Uterus (tissue), 4 donors: ENCODE data around the gene SESTD1. TPM values are rescaled to one million over a fixed set of nuclear protein-coding genes. Genes with fewer than 3 reads are reported as not detected.

ENCODE experiments used
- DNase-seq, 2 donors: peaks; one replicate each; pipeline ENCODE4 v3.0.0-alpha.2; 2019 to 2020
- H3K27ac ChIP-seq, 2 donors: fragments of 200-600 bp; sonication (generic); 1 replicate in 1 of 2; 2 replicates in 1 of 2; pipeline ENCODE4 v1.5.1; 2016 to 2018
- H3K27me3 ChIP-seq, 2 donors: fragments of 200-600 bp; sonication (generic); one replicate each; pipeline ENCODE4 v1.5.1; 2018 to 2019; ENCODE audit warnings: control low read depth in 1 of 2
- H3K36me3 ChIP-seq, 2 donors: fragments of 200-600 bp; sonication (generic); one replicate each; pipeline ENCODE4 v1.5.1; 2019; ENCODE audit warnings: control low read depth in 1 of 2
- H3K4me1 ChIP-seq, 2 donors: fragments of 200-600 bp; sonication (generic); one replicate each; pipeline ENCODE4 v1.5.1; 2018 to 2019; ENCODE audit warnings: control low read depth in 1 of 2
- H3K4me3 ChIP-seq, 2 donors: fragments of 200-600 bp; sonication (generic); 1 replicate in 1 of 2; 2 replicates in 1 of 2; pipeline ENCODE4 v1.5.1; 2018 to 2019; ENCODE audit warnings: mild to moderate bottlenecking in 1 of 2
- H3K9me3 ChIP-seq, 2 donors: fragments of 200-600 bp; sonication (generic); one replicate each; pipeline ENCODE4 v1.5.1; 2019; ENCODE audit warnings: control low read depth in 1 of 2
- CTCF ChIP-seq, 4 experiments: fragments of 200-600 bp in 2 of 4; fragments of 450-650 bp in 2 of 4; sonication (generic) in 2 of 4; IDR thresholded peaks; one replicate each; pipeline ENCODE4 v1.5.1; 2016 to 2019; ENCODE audit warnings: antibody characterized with exemption in 4 of 4, mild to moderate bottlenecking in 2 of 4, moderate library complexity in 1 of 4
- POLR2A ChIP-seq, 2 donors: fragments of 450-650 bp; IDR thresholded peaks; one replicate each; pipeline ENCODE4 v1.6.1; 2016; ENCODE audit warnings: antibody characterized with exemption in 2 of 2, mild to moderate bottlenecking in 1 of 2, moderate library complexity in 1 of 2
- intact Hi-C: fragments of 100-400 bp; cut with DNase I; formaldehyde crosslinking; loops from one replicate; pipeline ENCODE4 v1.15.1; 2023; ENCODE audit warnings: low total_unique reads
- total RNA-seq, 4 donors: library from RNA; depleted of rRNA in 3 of 4; stranded (reverse); fragments of >200 nt in 3 of 4; gene quantifications; one replicate each; pipeline versions ENCODE4 v1.1.0 to v1.2.4, GENCODE V29; 2014 to 2023
- donor health status: DM: yes; HTN: yes; CAD: no.

Gene SESTD1
- total RNA-seq, 4 donors from 2014 or later, result 5.6 to 64.7 (median 32.8) TPM

DNA sequence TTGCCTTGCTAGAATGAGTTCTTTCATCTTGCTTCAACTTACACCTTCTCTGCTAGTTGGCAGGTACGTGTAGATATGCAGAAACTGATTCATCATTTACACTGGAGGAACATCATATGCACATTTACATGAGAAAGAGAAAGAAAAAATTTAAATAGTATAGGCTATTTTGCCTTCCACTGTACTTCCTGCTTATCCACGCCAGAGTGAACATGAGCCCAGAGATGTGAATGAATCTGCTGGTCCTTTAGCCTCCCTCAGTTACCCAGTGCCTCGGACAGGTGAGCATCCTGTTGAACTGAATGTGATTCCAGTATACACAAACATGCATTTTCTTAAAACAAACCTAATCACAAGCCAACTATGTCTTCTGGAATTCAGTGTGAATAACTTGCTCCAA is 83.6 kb downstream of the SESTD1 start:
- DNase-seq, result no peak
- Histone ChIP-seq H3K27ac (no peak overlapping the region), H3K9me3 (no peaks in the 10 kb centered on the region), H3K4me1 (no peaks in the 10 kb centered on the region), H3K27me3 (no peaks in the 10 kb centered on the region), H3K36me3 (no peaks in the 10 kb centered on the region), H3K4me3 (no peak overlapping the region)
- TF ChIP-seq POLR2A (IDR thresholded peaks at IDR 0.05) (no peak), CTCF (IDR thresholded peaks at IDR 0.05) (no peak)
- intact Hi-C loops, result no loop called here

GRCh38 chr2:179180242-179180641 is 84.4 kb downstream of the SESTD1 start:
- no peaks in the 10 kb centered on the region for H3K27me3 ChIP-seq
- DNase-seq, result no peak
- TF ChIP-seq CTCF (IDR thresholded peaks at IDR 0.05) (no peak), POLR2A (IDR thresholded peaks at IDR 0.05) (no peak)

DNA sequence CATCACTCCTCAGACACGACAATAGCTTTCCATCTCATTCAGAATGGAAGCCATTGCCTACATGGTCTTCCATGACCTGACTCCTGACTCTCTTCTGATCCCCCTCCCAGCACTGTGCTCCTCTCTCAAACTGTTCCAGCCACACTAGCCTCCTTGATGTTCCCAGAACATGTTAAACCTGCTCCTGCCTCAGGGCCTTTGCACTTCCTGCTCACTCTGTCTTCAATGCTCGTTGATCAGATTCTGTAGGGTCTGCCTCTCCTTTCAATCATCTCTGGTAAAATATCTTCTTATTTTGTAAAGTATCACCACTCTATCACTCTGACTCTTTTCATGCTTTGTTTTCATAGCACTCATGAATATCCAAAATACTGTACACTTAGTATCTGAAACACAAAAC is 84.9 kb downstream of the SESTD1 start:
- H3K27ac ChIP-seq, result no peak overlapping the region
- intact Hi-C loops, result no loop called here

More at GRCh38 chr2:179180242-179180641, 84.4 kb downstream of the SESTD1 start:
- H3K4me3 ChIP-seq, result no peak overlapping the region
- no peaks in the 10 kb centered on the region for H3K36me3 ChIP-seq
- H3K9me3 ChIP-seq, result no peaks in the 10 kb centered on the region
- intact Hi-C loops, result no loop called here
- no peaks in the 10 kb centered on the region for H3K4me1 ChIP-seq
- H3K27ac ChIP-seq, result no peak overlapping the region

DNA sequence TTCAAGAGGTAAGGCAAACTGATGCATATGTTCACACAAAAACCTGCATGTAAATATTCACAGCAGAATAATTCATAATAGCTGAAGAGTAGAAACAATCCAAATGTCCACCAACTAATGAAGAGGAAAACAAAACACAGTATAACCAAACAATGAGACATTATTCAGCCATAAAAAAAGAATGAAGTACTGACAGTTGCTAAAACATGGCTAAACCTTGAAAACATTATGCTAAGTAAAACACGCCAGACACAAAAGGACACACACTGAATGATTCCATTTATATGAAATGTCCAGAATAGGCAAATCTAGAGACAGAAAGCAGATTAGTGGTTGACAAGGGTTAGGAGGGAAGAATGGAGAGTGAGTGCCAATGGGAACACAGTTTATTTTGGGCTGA is 86.9 kb downstream of the SESTD1 start:
- DNase-seq, result no peak
- intact Hi-C loops, result no loop called here
- H3K4me3 ChIP-seq, result no peak overlapping the region
- no peaks in the 10 kb centered on the region for H3K36me3 ChIP-seq
- H3K9me3 ChIP-seq, result no peaks in the 10 kb centered on the region
- H3K27ac ChIP-seq, result no peak overlapping the region
- TF ChIP-seq POLR2A (IDR thresholded peaks at IDR 0.05) (no peak), CTCF (IDR thresholded peaks at IDR 0.05) (no peak)
- no peaks in the 10 kb centered on the region for H3K27me3 ChIP-seq
- no peaks in the 10 kb centered on the region for H3K4me1 ChIP-seq

More for the DNA sequence above, 84.9 kb downstream of the SESTD1 start:
- TF ChIP-seq CTCF (IDR thresholded peaks at IDR 0.05) (no peak), POLR2A (IDR thresholded peaks at IDR 0.05) (no peak)
- Histone ChIP-seq H3K27me3 (no peaks in the 10 kb centered on the region), H3K9me3 (no peaks in the 10 kb centered on the region), H3K4me1 (no peaks in the 10 kb centered on the region), H3K36me3 (no peaks in the 10 kb centered on the region), H3K4me3 (no peak overlapping the region)
- no peak for DNase-seq

GRCh38 chr2:179174240-179174639 is 90.4 kb downstream of the SESTD1 start:
- no peak overlapping the region for H3K27ac ChIP-seq
- no peaks in the 10 kb centered on the region for H3K9me3 ChIP-seq
- TF ChIP-seq CTCF (IDR thresholded peaks at IDR 0.05) (no peak), POLR2A (IDR thresholded peaks at IDR 0.05) (no peak)
- no peaks in the 10 kb centered on the region for H3K36me3 ChIP-seq
- no peak overlapping the region for H3K4me3 ChIP-seq
- intact Hi-C loops, result no loop called here
- no peaks in the 10 kb centered on the region for H3K4me1 ChIP-seq
- H3K27me3 ChIP-seq, result no peaks in the 10 kb centered on the region
- no peak for DNase-seq
